GM21529 (cell line): Measurements from ENCODE around the gene MORC4.

Source experiments
- ATAC-seq: cut with Tn5 transposase; IDR thresholded peaks from one replicate; pipeline ENCODE4 v1.9.1; 2021; ENCODE audit not compliant: unreplicated experiment

MORC4 gene

DNA sequence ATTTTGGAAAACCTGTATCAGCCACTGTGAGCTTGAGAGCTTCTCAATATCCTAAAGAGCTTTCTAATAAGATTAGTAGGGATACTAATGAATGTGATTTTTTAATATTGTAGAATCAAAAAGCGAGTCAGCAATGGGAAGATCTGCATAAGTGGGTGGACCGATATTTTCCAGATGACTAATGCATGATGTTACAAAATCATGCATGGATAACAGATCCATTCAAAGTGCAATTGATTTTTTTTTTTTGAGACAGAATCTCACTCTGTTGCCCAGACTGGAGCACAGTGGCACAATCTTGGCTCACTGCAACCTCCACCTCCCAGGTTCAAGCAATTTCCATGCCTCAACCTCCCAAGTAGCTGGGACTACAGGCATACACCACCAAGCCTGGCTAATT is 87.1 kb downstream of the MORC4 start:
- no peak for ATAC-seq

DNA sequence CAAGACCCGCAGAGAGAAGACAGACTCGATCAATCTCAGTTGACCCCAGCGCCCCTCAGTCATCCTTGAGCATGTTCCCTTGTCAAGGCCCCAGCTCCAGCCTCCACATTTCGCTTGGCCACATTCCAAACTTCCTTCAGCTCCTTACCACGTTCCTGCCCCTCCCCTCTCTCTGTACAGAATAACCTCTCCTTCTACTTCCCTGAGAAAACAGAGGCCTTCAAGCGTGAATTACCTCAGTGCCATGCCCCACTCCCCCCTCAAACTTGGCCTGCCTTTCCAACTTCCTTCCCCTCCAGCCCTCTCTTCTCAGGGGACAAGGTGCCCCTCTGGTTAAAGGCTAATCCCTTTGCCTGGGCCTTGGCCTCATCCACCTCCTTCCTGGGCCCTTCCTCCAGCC is 93.7 kb downstream of the MORC4 start:
- no peak for ATAC-seq

DNA sequence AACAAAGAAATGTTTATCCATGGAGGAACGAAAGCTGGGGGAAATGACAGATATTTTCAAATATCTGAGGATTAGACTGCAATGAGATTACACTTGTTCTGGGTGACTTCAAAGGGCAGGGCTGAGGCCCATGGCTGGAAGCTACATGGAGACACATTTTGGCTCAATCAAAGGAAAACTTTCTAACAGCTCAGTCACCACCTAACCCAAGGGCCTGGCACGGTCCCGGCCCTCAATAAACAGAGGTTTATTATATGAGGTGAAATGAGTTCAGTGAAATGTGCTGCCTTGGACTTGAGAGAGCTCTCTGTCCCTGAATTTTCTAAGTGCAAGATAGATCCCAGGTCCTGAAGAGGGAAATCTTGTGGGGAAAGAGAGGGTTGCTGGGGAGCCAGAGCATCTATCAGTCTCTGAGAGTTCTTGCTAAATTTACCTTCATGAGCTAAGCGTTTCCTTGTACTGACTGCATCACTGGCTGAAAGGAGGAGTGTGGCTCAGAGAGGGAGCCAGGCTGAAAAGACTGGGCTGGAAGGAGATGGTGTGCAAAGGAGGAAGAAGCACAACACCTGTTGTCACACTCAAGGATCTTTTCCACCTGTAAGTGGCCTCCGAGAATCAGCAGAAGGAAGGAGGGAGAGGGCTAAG is 94.8 kb downstream of the MORC4 start:
- no peak for ATAC-seq

DNA sequence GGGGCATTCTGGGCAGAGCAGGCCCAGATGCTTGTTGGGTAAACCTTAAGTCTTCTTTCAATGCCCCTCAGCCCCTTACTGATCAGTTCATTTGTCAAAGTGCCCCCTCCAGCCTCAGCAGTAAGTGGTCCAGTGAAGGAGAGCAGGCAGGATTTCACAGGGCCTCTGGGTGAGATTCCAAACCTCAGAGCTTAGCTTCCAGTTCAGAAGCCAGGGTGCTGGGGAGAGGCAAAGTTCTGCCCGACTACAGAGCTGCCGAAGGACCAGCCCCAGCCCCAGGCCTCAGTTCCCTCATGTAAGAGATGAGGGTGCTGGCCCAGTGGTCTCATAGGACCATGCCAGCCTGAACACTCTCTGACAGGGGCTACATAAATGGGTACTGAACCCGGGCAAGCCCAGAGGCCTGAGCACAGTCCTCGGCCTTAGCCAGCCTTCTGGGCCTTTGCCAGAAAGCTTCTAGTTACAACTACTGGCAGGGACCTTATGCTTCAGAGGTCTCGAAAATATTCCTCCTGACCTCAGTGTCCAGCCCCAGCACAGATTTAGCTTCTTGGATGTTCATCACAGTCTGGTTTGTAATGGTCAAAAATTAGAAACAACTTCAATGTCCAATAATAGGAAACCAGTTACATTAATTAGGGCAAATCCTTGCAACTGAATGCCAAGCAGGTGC is 96.0 kb downstream of the MORC4 start:
- ATAC-seq = no peak

DNA sequence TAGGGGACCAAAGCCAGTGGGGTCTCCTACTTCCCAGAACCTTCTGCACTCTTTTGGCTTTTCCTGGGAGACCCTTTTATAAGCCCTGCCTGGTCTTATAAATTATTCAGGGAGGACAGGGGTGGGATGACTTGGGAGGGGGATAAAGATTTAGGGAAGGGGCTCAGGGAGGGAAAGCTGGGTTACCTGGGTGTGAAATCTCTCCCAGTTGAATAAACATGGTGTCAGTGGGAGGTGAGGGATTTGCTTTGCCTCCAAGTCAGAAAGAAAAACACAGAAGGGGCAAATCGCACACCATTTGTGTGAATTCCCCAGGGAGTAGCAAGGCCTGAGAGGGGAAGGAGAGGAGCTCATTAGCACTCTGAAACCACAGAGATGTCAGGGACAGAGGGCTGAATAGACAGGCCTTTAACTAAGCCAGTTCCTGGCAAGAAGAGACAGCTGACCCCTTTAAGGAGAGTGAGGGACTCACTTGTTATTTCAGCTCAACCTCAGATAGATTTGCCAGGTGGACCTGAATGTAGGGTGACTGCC is 96.7 kb downstream of the MORC4 start, which contains the start of gene RIPPLY1:
Gene RIPPLY1 (minus strand): TSS at position 51 of the 534 bp plus-strand sequence. CDS start 54 bp downstream, outside the sequence.
- no peak for ATAC-seq

DNA sequence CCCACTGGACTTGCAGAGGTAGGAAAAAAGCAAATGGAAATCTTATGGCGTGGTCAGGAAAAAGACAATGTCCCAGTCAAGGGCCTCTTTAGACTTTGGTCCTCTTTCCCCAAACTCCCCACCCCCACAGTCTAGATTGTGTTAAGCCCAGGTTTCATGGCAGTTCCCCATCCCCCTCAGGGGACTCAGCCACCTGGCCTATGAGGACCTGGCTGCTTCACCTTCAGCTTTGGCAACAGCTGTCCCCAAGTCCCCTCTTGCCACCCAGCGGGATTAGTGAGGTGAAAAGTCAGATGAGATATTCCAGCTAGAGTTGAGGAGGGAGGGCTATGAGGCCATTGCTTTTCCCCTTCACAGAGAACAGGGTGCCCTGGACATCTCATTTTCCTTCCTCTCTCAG is 97.3 kb downstream of the MORC4 start:
- ATAC-seq = no peak

DNA sequence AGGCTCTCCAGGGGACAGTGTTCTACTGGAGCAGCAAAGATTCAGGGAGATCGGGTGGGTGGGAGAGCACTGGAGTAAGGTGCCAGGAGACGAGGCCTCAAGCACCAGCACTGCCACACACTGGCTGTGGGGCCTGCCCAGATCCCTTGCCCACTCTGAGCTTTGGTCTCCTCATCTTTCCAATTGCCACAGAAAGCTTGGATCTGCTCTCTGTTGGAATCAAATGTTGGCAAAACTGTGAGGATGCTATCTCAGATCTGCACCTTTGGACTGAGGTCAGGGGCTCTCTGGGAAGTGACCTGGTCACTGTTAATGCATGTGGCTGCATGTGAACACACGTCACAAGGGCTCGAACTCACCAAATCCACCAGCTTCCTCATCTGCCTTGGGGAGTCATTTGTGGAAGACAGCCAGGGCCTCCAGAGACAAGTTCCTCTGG is 98.2 kb downstream of the MORC4 start:
- ATAC-seq = no peak

DNA sequence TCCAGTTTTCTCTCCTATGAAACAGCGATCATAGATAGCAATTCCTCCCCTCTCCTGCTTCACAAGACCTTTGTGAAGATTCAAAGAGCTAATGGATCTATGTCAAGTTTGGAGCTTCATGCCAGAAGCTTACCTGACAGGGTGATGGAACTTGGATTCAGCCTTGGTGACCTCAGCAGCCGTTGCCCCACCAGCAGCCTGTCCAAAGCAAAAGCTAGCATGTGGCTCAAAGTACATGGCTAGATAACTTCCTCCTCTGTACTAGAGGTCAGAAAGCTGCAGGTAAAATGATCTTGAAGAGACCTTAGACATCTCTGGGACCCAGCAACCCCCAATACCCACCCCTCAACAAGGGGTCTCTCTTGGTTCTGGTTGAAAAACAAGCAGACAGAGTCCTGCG is 98.7 kb downstream of the MORC4 start:
- ATAC-seq = no peak

DNA sequence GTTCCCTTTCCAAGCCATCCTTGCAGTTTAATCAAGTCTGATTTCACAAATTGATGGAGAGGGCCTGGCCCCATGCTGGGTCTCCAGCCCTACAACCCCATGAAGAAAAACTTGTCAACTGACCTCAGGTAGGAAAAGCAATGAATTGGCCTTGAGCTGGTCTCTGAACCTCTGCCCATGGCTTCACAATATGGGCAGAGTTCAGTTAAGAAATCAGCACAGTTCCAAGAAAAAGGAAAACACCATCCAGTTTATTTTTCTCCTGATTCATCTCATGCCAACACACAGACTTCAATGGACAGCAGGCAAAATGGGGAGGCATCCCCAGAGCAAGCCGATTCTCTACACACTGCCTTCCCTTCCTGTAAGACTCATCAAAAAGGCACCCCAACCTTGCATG is 100.2 kb downstream of the MORC4 start:
- no peak for ATAC-seq

DNA sequence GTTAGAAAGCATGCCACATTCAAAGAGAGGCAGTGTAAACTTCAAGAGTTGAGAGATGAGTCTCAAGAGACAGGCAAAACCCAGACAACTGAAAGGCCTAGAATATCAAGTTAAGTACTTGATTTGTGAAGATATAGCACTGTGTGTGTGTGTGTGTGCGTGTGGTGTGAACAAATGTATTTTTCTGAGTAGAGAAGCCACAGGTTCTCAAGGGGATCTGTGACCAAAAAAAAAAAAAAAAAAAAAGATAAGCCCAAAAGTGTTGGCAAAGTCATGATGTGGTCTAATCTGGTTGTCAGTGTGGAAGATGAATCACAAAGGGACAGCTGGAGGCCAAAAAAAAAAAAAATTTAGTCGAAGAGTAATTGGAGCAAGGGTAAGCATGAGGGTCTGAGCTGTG is 100.7 kb downstream of the MORC4 start:
- ATAC-seq = no peak

DNA sequence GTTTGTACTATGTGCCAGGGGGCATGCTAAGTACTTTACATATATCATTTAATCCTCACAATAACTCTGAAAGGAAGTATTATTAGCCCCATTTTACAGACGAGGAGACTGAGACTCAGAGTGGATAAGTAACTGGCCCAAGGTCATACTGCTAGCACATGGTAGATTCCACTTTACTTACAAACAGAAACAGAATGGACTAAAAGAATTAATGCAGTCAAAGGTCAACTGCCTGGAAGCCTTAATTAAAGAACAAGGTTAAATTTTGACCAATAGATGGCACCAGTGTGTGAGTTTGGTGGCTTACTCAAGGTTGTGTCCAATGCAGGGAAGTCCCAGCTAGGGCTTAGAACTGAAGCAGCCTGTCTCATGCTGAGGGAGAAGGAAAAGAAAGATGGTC is 101.5 kb downstream of the MORC4 start:
- peak; percentile 53 for ATAC-seq

DNA sequence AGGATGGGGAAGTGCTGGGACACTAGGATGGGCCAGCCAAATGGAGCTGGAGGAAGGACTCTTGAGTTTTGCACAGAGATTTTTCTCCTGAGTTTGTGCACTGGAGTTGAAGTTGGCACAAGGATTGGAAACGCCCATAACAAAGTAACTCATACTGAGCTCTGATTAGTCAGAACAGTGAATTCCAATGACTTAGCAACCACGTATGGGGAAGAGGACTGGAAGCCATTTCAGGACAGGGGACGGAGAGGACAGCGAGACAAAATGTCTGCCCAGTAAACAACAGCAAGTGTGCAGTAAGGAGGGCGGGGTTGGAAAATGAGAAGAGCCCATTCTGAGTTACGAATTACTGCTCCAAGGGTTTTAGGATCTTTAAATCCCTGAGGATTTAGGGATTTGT is 102.8 kb downstream of the MORC4 start:
- no peak for ATAC-seq

DNA sequence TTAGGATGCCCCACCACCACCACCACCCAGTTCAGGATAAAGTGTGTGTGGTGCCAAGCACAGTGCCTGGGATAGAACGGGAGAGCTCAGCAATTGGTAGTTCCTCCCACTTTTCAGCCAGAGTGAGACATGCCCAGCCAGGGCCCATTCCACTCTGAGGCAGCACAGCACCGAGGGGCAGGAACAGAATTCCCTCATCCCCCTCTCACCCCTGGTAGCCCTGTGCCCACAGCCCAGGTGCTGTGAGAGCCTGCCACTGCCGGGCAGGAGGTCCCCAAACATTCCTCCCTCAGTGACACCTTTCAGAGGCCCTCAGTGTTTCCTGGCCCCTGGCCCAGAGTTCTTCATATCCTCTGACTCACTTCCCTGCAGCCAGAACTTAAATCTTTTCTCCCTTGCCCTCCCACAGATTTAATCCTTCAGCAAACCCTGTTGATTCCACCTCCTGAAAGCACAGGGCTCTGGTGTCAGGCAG is 105.0 kb downstream of the MORC4 start:
- ATAC-seq = no peak

DNA sequence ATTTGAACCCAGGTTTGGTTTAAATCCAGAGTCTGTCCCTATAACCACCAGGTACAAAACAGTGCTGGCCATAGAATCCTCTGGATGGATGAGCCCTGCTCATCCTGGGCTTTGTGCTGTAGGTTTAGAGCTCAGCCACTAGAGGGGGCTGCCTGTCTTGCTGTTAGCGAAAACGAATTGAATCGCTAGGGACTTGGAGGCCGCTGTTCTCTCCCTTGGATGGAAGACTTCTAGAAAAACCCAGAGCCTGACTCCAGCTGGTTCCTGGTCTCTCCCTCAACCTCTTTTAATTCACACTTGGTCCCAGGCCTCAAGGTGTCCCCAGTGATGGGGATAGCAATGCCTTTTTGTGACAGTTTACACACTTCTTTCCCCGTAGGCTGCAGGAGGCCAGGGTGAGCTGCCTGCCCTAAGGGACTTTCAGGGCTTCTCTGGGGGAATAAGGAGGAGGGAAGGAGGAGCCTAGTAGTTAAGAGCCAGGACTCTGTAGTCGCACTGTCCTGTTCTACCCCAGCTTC is 105.6 kb downstream of the MORC4 start:
- peak; percentile 78 for ATAC-seq

DNA sequence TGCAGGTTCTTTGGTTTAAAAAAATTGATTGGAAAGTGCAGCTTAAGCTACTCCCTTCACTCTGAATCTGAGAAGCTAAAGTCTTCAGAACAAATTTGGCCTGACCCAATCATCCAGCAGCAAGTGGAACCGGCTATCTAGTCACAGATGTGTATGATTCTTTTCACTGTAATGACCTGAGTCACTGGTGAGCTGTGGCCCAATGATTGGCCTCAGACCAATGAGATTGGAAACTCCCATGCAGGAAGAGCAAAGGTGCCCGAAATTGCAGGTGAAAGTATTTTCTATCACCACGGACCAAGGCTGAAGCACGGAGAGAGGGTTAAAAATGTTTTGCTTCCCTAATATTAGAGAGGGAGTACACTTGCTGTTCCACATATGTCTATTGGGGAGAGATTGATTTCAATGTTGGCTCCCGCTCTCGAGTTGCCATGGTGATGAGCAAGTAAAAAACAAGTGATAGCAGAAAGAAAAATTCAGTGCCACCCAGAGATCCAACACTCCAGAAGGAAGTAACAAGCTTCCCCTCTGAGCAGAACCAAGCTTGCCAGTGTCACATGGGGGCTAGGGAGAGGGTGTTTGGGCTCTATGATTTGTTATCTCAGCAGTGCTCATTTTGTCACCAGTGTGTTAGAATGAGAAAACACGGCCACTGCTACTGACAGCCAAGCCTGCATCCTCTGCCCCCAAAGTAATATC is 108.1 kb downstream of the MORC4 start:
- ATAC-seq = no peak
